ENCODE results near the gene GDPGP1. TPM values are rescaled to one million over a fixed set of nuclear protein-coding genes. Genes with fewer than 3 reads are reported as not detected.

The GDPGP1 gene
- total and polyA plus RNA-seq, 9 of the 15 experiments (the other 6 are each of a cell fraction or from before 2014, with no cell fraction given): 0.78 to 6.1 (median 2.8) TPM

- TF ChIP-seq ZNF785 (CRISPR knock-in tag; IDR thresholded peaks at IDR 0.05) (no peak), L3MBTL2 (IDR thresholded peaks at IDR 0.05) (peak; percentile 94), NKRF (IDR thresholded peaks at IDR 0.05; ENCODE audit: borderline replicate concordance) (0 out of 2 replicates have a peak, but pooled peaks have one; percentile 49), ETS2 (tag; IDR thresholded peaks at IDR 0.05; ENCODE audit: borderline replicate concordance, poor library complexity, severe bottlenecking) (no peak), ZBTB5 (IDR thresholded peaks at IDR 0.05) (no peak), CREBBP (IDR thresholded peaks at IDR 0.05; ENCODE audit: low read depth, low read length) (no peak), MLX (CRISPR knock-in tag; conservative IDR thresholded peaks at IDR 0.05) (no peak), SUPT5H (IDR thresholded peaks at IDR 0.05) (peak; percentile 47; the same call in 1 of the 2 replicates), RB1 (IDR thresholded peaks at IDR 0.05; ENCODE audit: low read depth) (no peak; the same call in 1 of the 2 replicates), ZNF133 (CRISPR knock-in tag; IDR thresholded peaks at IDR 0.05) (no peak), MLLT1 (IDR thresholded peaks at IDR 0.05) (no peak), PHF21A (IDR thresholded peaks at IDR 0.05; ENCODE audit: borderline replicate concordance, low read depth) (0 out of 2 replicates have a peak, but pooled peaks have one; percentile 17), POLR2H (tag; IDR thresholded peaks at IDR 0.05; ENCODE audit: low read depth) (no peak), SMARCA4 (IDR thresholded peaks at IDR 0.05) (0 out of 2 replicates have a peak, but pooled peaks have one; percentile 27), KLF10 (CRISPR knock-in tag; IDR thresholded peaks at IDR 0.05) (no peak), BRD4 (IDR thresholded peaks at IDR 0.05) (no peak), IRF2 (CRISPR knock-in tag; IDR thresholded peaks at IDR 0.05) (no peak), ELK3 (CRISPR knock-in tag; IDR thresholded peaks at IDR 0.05) (no peak), SMARCA5 (IDR thresholded peaks at IDR 0.05) (no peak), HOXB6 (CRISPR knock-in tag; IDR thresholded peaks at IDR 0.05; ENCODE audit: borderline replicate concordance) (no peak), SETDB1 (IDR thresholded peaks at IDR 0.05; ENCODE audit: low read length) (no peak)
These were observed 15.3 kb downstream of the GDPGP1 start, which contains the start of gene TTLL13 (continued) for GRCh38 chr15:90249203-90249863.

All from K562 (cell line).